BLaER1 (cell line): ENCODE results near the gene ZDHHC1.

ENCODE experiments used
- H3K27ac ChIP-seq: shearing (Covaris generic); formaldehyde crosslinking; 2 replicates; pipeline ENCODE4 v1.8.1; 2022
- H3K27me3 ChIP-seq: shearing (Covaris generic); formaldehyde crosslinking; 2 replicates; pipeline ENCODE4 v1.8.1; 2022
- H3K36me3 ChIP-seq: shearing (Covaris generic); formaldehyde crosslinking; 2 replicates; pipeline ENCODE4 v1.8.1; 2022
- H3K4me1 ChIP-seq: shearing (Covaris generic); formaldehyde crosslinking; 2 replicates; pipeline ENCODE4 v1.8.1; 2022
- H3K4me2 ChIP-seq: shearing (Covaris generic); formaldehyde crosslinking; 2 replicates; pipeline ENCODE4 v1.8.1; 2022
- H3K4me3 ChIP-seq: shearing (Covaris generic); formaldehyde crosslinking; 2 replicates; pipeline ENCODE4 v1.8.1; 2022
- H3K9ac ChIP-seq: shearing (Covaris generic); formaldehyde crosslinking; 2 replicates; pipeline ENCODE4 v1.8.1; 2022
- H3K9me3 ChIP-seq: shearing (Covaris generic); formaldehyde crosslinking; 2 replicates; pipeline ENCODE4 v1.8.1; 2022
- H4K20me1 ChIP-seq: shearing (Covaris generic); formaldehyde crosslinking; 2 replicates; pipeline ENCODE4 v1.8.1; 2022
- Cebpa-rat ChIP-seq: shearing (Covaris generic); IDR thresholded peaks from 2 replicates; pipeline ENCODE4 v1.8.1; 2022

The ZDHHC1 gene

DNA sequence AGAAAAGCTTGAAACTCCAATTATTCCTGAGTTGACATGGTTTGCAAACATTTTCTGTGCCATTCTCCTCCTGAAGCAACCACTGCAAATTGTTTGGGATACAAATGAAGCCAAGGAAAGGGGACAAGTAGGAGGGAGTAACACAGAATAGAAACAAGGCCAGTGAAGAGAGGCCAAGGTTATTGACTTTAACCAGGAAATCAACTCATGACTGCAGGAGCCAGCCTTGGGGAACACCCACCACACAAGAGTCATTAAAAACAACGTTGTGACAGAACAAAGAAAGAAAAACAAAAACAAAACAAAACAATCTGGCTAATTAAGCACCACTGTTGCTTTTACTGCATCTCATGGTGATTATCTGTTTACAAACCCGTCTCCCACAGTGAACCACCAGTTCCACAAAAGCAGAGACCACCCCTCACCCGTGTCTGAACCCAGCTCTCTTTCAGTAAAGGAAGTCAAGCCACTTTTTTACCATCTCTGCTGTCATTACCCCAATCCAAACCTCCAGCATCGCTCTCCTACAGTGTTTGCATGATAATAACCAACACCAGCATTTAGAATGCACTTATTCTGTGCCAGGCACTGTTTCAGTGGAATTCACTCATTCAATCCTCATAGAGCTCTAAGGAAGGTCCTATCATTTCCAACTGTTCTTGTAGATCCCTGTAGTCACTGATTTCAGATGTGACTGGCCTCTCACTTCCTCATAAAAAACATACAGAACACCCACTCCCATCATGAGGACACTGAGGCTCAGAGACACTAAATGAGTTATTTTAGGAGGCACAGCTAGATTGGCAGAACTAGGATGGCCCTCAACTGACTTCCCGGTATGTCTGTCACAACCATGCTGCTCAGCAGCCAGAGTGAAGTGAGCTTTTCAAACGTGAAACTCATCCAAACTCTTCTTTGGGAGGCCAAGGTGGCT lies 2.0 kb downstream of the ZDHHC1 start:
- Histone ChIP-seq H3K27me3 (peaks cover 35% of the 10 kb centered on the region), H3K4me3 (no peak overlapping the region), H4K20me1 (no peaks in the 10 kb centered on the region), H3K9me3 (no peaks in the 10 kb centered on the region), H3K4me2 (no peak overlapping the region), H3K9ac (no peak overlapping the region), H3K36me3 (no peaks in the 10 kb centered on the region), H3K27ac (no peak overlapping the region), H3K4me1 (no peaks in the 10 kb centered on the region)
- no peak for TF ChIP-seq Cebpa-rat

DNA sequence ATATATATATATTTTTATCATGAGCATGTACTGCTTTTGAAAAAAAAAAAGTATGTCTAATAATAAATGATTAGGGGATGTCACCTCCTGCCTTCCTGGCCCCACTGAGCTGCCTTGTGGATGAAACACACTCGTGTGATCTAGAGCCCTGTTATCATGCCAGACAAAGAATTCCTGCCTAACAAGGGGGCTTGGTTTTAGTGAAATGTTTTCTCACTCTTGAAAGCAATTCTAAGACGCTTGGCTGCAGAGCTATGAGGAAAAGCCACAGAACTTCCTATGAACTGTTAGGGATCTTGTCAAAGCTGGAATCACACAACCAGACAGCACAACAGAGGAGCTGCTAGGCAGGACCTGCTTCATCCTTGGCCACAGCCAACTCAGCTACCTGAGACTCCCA lies 4.0 kb downstream of the ZDHHC1 start:
- no peak overlapping the region for H3K27ac ChIP-seq
- no peak for TF ChIP-seq Cebpa-rat
- peaks cover 28% of the 10 kb centered on the region for H3K27me3 ChIP-seq
- no peak overlapping the region for H3K4me3 ChIP-seq
- no peak overlapping the region for H3K4me2 ChIP-seq
- H3K9ac ChIP-seq, result no peak overlapping the region
- no peaks in the 10 kb centered on the region for H3K9me3 ChIP-seq
- H4K20me1 ChIP-seq, result no peaks in the 10 kb centered on the region
- no peaks in the 10 kb centered on the region for H3K4me1 ChIP-seq
- no peaks in the 10 kb centered on the region for H3K36me3 ChIP-seq

DNA sequence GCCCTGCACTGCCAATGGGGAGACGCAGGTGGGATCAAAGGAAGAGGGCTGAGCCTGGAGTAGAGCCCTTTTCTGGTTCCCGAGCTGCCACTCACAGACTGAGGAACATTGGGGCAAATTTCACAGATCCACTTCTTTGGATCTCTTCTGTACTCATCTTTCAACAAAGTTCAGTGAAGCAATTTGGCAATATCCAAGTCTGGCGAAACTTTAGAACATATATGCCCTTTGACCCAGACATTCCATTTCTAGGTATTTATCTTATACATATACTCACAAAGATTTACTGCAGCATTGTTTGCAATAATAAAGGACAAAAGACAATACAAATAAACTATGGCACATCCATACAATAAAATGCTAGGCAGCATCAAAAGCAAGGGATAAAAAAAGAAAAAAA lies 4.9 kb downstream of the ZDHHC1 start:
- no peak overlapping the region for H3K4me3 ChIP-seq
- H3K36me3 ChIP-seq, result no peaks in the 10 kb centered on the region
- TF ChIP-seq Cebpa-rat, result no peak
- H4K20me1 ChIP-seq, result no peaks in the 10 kb centered on the region
- peaks cover 19% of the 10 kb centered on the region for H3K27me3 ChIP-seq
- no peaks in the 10 kb centered on the region for H3K9me3 ChIP-seq
- H3K9ac ChIP-seq, result no peak overlapping the region
- no peak overlapping the region for H3K27ac ChIP-seq
- H3K4me1 ChIP-seq, result no peaks in the 10 kb centered on the region
- H3K4me2 ChIP-seq, result no peak overlapping the region

DNA sequence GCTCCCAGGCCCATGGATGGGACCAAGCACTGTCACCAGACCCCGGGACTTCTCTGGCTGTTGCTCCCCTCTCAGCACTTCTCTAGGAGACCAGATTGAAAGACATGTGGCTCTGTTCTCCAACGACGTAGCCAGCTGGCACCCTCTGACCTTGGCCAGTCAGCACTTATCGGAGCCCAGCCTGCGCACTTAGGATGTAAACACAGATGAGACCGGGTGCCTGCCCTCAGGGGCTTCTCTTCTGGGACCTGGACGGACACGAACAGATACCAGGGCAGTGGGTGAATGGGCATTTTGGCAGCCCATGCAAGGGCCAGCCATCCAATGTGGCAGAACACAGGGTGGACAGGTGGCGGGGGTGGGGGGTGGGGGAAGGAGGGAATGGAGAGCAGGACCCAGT lies 6.6 kb downstream of the ZDHHC1 start:
- Histone ChIP-seq H3K4me1 (no peaks in the 10 kb centered on the region), H3K9ac (no peak overlapping the region), H3K4me3 (no peak overlapping the region), H3K27ac (no peak overlapping the region), H3K27me3 (0 out of 2 replicates have a peak, but pooled peaks cover 2% of the 10 kb centered on the region), H3K4me2 (no peak overlapping the region), H4K20me1 (no peaks in the 10 kb centered on the region), H3K9me3 (no peaks in the 10 kb centered on the region), H3K36me3 (no peaks in the 10 kb centered on the region)
- no peak for TF ChIP-seq Cebpa-rat

DNA sequence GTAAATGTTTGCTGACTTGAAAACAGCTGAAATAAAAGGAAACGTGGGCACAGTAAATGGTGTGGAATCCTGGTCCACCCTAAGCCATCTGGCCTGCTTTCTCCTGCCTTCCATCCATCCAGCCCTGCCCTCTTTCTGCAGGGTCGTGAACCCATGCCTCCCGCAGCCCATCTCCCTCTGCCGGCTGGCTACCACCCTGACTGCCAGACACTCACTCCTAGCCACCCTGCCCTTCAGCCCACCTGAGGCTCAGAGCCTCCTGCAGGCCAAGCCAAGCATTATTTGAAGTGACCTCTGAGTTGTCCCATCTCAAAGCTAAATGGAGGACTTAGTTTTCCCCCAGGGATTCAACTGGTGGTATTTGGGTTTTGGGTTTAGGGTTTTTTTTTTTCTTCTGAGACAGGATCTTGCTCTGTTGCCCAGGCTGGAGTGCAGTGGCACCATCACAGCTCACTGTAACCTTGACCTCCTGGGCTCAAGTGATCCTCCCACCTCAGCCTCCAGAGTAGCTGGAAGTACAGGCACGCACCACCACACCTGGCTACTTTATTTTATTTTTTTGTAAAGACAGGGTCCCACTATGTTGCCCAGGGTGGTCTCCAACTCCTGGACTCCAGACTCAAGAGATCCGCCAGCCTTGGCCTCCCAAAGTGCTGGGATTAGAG lies 8.4 kb downstream of the ZDHHC1 start:
- no peaks in the 10 kb centered on the region for H3K27me3 ChIP-seq
- no peak overlapping the region for H3K4me3 ChIP-seq
- H4K20me1 ChIP-seq, result no peaks in the 10 kb centered on the region
- no peaks in the 10 kb centered on the region for H3K9me3 ChIP-seq
- no peak overlapping the region for H3K27ac ChIP-seq
- H3K4me2 ChIP-seq, result no peak overlapping the region
- H3K4me1 ChIP-seq, result no peaks in the 10 kb centered on the region
- H3K9ac ChIP-seq, result no peak overlapping the region
- TF ChIP-seq Cebpa-rat, result no peak
- H3K36me3 ChIP-seq, result no peaks in the 10 kb centered on the region

DNA sequence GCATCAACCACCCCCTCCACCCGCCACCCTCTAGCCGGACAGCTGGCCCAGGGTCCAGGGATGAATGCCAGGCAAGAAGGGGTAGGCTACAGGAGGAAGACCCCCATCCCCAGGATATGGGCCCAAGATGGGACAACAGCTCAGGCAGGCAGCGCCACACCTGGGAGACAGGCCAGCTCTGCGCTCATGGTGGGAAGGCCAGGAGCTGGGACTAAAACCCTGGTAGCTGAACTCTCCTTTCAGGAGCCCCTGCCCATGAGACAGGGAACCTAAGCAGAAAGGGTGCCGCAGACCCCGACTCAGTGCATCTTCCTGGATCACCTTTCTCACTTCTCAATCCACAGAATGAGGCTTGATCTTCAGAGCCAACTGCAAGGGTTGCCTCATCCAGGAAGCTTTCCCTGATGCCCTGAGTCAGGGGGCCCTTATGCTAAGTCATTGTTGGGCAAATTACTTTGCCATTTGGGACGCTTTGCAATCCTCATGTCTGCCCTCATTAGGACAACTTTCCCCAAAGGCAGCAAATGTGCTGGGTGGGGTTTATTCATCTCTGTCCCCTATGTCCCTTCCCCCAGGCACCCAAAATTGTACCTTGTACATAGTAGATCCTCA lies 9.0 kb downstream of the ZDHHC1 start:
- Histone ChIP-seq H3K36me3 (no peaks in the 10 kb centered on the region), H3K4me2 (no peak overlapping the region), H3K4me3 (no peak overlapping the region), H3K27ac (no peak overlapping the region), H4K20me1 (no peaks in the 10 kb centered on the region), H3K27me3 (no peaks in the 10 kb centered on the region), H3K9me3 (no peaks in the 10 kb centered on the region), H3K9ac (no peak overlapping the region), H3K4me1 (no peaks in the 10 kb centered on the region)
- no peak for TF ChIP-seq Cebpa-rat

DNA sequence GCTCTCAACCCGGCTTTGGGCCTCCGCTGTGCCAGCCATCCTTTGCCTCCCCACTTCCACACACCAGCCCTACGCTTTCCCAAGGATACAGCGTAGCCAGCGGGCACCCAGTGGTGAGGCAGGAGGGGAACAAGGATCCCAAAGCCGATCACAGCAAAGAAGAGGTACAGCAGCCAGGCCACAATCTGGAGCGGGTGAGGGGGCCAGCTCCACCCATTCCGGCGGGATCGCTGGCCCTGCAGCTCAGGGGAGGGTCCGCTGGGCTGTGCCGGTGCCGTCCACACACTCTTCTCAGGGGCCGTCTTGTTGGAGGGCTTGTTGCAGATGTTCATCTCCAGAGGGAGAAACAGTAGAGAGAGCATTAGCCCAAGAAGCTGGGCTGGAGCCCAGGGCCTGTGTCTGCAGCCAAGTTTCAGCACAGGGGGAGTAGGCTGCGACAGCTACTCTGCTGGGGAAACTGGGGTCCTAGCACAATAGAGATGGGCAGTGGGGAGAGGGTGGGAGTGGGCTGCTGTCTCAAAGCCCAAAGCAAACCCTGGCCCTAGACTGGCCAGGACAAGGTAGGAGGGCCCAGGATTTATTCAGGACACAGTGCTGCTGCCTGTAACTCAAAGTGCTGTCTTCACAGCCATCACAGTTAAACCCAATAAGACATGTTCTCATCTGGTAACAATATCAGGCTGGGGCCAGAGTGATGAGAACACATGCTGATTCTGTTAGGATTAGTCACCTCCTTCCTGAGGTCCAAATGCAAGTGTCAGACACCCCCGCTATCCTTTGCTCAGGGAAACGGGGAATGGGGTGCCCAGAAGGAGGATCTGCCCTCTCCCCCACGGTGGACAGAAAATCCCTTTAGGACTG lies 9.9 kb downstream of the ZDHHC1 start:
- no peaks in the 10 kb centered on the region for H3K4me1 ChIP-seq
- H3K4me2 ChIP-seq, result no peak overlapping the region
- no peak for TF ChIP-seq Cebpa-rat
- no peaks in the 10 kb centered on the region for H4K20me1 ChIP-seq
- no peak overlapping the region for H3K9ac ChIP-seq
- H3K27ac ChIP-seq, result no peak overlapping the region
- no peaks in the 10 kb centered on the region for H3K9me3 ChIP-seq
- no peak overlapping the region for H3K4me3 ChIP-seq
- H3K36me3 ChIP-seq, result no peaks in the 10 kb centered on the region
- H3K27me3 ChIP-seq, result no peaks in the 10 kb centered on the region; the same call in 1 of the 2 replicates

DNA sequence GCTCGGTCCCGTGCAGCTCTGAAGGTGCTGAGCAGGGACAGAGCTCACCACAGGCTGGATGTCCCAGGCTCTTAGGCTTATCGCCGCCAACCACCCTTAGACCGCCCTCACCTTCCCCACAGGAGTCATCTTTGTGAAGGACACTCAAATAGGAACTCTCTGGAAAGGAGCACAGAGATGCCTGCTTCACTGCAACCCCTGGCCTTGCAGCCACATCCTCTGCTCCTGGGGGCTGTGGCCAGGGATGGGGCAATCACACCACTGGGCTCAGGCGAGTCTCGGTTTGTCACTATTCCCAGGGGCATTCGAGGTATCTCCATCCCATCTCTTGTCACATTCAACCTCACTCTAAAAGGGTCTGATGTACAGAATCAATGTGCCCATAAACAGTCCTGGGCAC lies 10.9 kb downstream of the ZDHHC1 start:
- H3K4me2 ChIP-seq, result no peak overlapping the region
- H3K4me3 ChIP-seq, result no peak overlapping the region
- no peaks in the 10 kb centered on the region for H3K36me3 ChIP-seq
- no peaks in the 10 kb centered on the region for H3K4me1 ChIP-seq
- TF ChIP-seq Cebpa-rat, result no peak
- no peak overlapping the region for H3K27ac ChIP-seq
- H4K20me1 ChIP-seq, result no peaks in the 10 kb centered on the region
- H3K9ac ChIP-seq, result no peak overlapping the region
- no peaks in the 10 kb centered on the region for H3K9me3 ChIP-seq
- H3K27me3 ChIP-seq, result no peaks in the 10 kb centered on the region; the same call in 1 of the 2 replicates

DNA sequence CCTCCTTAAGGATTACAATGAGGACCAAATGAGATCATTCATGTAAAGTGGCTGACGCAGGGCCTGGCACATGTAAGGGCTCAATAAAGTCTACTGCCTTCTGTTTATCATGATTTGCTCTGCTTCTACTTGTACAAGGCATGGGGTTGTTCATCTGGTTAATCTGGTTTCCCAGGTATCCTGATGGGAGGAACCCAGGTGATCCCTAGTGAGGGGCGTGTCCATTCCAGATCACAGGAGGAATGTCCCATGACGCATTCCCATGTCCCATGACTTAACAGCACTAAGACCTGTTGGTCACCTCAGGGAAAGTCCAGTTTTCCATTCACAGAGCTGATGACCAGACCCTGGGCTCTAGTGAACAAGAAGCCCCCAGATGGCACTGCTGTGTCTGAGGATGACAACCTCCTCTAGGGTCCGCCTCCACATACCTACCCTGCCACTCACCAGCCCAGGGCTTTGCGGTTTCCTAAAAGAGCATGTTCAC lies 11.5 kb downstream of the ZDHHC1 start:
- Histone ChIP-seq H3K27ac (no peak overlapping the region), H3K4me2 (no peak overlapping the region), H3K9me3 (no peaks in the 10 kb centered on the region), H3K36me3 (no peaks in the 10 kb centered on the region), H3K9ac (no peak overlapping the region), H3K27me3 (no peaks in the 10 kb centered on the region; the same call in 1 of the 2 replicates), H3K4me3 (no peak overlapping the region), H4K20me1 (no peaks in the 10 kb centered on the region), H3K4me1 (0 out of 2 replicates have a peak, but pooled peaks cover 4% of the 10 kb centered on the region)
- no peak for TF ChIP-seq Cebpa-rat
